ENCODE measurements around the gene ROBO3.

The ROBO3 gene

DNA sequence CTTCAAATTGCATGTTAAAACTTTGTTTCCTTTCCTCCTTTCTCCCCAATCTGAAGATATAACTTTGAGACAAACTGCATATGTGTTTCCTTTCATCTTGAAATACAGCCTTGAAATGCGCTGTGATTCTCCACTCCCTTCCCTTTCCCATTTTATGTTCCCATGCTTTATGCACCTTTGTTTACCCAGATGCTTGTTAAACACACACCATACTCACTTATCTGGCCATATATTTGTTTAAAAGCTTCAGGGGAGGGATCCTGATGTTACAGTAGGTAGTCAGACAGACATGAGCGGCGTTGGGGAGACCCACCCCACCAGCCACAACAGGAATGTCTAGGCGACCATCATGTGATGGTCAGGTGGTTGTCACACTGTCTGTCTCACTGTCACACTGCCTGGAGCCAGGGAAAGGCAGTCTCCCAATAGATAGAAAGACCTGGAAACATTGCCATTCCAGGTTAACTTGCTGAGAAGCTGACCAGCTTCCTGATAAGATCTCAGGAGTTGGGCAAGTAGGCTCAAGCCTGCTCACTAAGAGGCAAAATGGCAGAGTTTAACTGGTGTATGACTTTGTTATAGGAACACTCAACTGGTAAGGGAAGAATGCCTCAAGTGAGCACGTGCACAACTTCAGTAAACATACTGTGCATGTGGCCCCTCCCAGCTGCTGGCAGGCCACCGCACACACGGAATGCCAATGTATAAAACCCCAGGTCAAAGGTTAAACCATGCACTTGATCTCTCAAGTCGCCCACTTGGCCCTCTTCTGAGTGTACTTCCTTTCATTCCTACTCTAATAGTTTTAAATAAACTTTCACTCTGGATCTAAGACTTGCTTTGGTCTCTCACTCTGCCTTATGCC lies 41.5 kb upstream of the ROBO3 start:
- no peaks in the 10 kb centered on the region for H3K36me3 ChIP-seq (ENCODE audit: insufficient read depth, low read length)
- no peak overlapping the region for H3K9ac ChIP-seq (ENCODE audit: low read length)
- H4K20me1 ChIP-seq (ENCODE audit: insufficient read depth, low read length), result no peaks in the 10 kb centered on the region
- TF ChIP-seq EZH2 (IDR thresholded peaks at IDR 0.05; ENCODE audit: borderline replicate concordance, low read length), result no peak
- TF ChIP-seq, protein P1, sequence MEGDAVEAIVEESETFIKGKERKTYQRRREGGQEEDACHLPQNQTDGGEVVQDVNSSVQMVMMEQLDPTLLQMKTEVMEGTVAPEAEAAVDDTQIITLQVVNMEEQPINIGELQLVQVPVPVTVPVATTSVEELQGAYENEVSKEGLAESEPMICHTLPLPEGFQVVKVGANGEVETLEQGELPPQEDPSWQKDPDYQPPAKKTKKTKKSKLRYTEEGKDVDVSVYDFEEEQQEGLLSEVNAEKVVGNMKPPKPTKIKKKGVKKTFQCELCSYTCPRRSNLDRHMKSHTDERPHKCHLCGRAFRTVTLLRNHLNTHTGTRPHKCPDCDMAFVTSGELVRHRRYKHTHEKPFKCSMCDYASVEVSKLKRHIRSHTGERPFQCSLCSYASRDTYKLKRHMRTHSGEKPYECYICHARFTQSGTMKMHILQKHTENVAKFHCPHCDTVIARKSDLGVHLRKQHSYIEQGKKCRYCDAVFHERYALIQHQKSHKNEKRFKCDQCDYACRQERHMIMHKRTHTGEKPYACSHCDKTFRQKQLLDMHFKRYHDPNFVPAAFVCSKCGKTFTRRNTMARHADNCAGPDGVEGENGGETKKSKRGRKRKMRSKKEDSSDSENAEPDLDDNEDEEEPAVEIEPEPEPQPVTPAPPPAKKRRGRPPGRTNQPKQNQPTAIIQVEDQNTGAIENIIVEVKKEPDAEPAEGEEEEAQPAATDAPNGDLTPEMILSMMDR (IDR thresholded peaks at IDR 0.05; ENCODE audit: low read length), result no peak
- no peaks in the 10 kb centered on the region for H3F3A ChIP-seq (ENCODE audit: insufficient read depth, low read length)
- no peaks in the 10 kb centered on the region for H3K9me2 ChIP-seq (ENCODE audit: low read depth, low read length)
- no peak overlapping the region for H3K4me3 ChIP-seq (ENCODE audit: low read depth, low read length, poor library complexity, severe bottlenecking)
- H3K4me2 ChIP-seq (ENCODE audit: low read length), result no peak overlapping the region
- H3K27me3 ChIP-seq (ENCODE audit: insufficient read depth, low read length), result no peaks in the 10 kb centered on the region
- no peaks in the 10 kb centered on the region for H3K4me1 ChIP-seq (ENCODE audit: insufficient read depth, low read length, severe bottlenecking)
- H3K27ac ChIP-seq (ENCODE audit: low read depth, low read length, poor library complexity, severe bottlenecking), result no peak overlapping the region
- no peaks in the 10 kb centered on the region for H3K9me3 ChIP-seq (ENCODE audit: low read length)
- H2AFZ ChIP-seq (ENCODE audit: low read length), result no peak overlapping the region
- no peaks in the 10 kb centered on the region for H3K79me2 ChIP-seq (ENCODE audit: insufficient read depth, low read length)

DNA sequence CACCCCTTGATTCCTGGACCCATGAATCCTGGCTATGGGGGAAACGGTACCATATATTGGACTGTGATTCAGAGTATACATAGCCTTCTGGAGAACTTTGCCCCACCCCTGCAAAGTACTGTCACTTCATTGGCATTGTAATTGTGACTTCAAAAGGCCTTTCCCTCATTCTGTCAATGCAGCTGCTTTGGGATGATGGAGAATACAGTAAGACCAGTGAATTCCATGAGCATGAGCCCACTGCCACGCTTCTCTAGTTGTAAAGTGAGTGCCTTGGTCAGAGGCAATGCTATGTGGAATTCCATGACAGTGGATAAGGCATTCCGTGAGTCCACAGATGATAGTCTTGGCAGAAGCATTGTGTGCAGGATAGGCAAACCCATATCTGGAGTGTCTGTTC lies 39.4 kb upstream of the ROBO3 start:
- H3K4me1 ChIP-seq (ENCODE audit: insufficient read depth, low read length, severe bottlenecking), result no peaks in the 10 kb centered on the region
- H3K9ac ChIP-seq (ENCODE audit: low read length), result no peak overlapping the region
- no peak overlapping the region for H3K27ac ChIP-seq (ENCODE audit: low read depth, low read length, poor library complexity, severe bottlenecking)
- no peaks in the 10 kb centered on the region for H3K79me2 ChIP-seq (ENCODE audit: insufficient read depth, low read length)
- no peaks in the 10 kb centered on the region for H3K9me3 ChIP-seq (ENCODE audit: low read length)
- no peaks in the 10 kb centered on the region for H3K36me3 ChIP-seq (ENCODE audit: insufficient read depth, low read length)
- H3K4me3 ChIP-seq (ENCODE audit: low read depth, low read length, poor library complexity, severe bottlenecking), result no peak overlapping the region
- H3K9me2 ChIP-seq (ENCODE audit: low read depth, low read length), result no peaks in the 10 kb centered on the region
- no peak overlapping the region for H3K4me2 ChIP-seq (ENCODE audit: low read length)
- no peak overlapping the region for H2AFZ ChIP-seq (ENCODE audit: low read length)
- H3K27me3 ChIP-seq (ENCODE audit: insufficient read depth, low read length), result no peaks in the 10 kb centered on the region
- H3F3A ChIP-seq (ENCODE audit: insufficient read depth, low read length), result no peaks in the 10 kb centered on the region
- TF ChIP-seq EZH2 (IDR thresholded peaks at IDR 0.05; ENCODE audit: borderline replicate concordance, low read length), result no peak
- TF ChIP-seq, protein P1 (IDR thresholded peaks at IDR 0.05; ENCODE audit: low read length), result no peak
- H4K20me1 ChIP-seq (ENCODE audit: insufficient read depth, low read length), result no peaks in the 10 kb centered on the region

DNA sequence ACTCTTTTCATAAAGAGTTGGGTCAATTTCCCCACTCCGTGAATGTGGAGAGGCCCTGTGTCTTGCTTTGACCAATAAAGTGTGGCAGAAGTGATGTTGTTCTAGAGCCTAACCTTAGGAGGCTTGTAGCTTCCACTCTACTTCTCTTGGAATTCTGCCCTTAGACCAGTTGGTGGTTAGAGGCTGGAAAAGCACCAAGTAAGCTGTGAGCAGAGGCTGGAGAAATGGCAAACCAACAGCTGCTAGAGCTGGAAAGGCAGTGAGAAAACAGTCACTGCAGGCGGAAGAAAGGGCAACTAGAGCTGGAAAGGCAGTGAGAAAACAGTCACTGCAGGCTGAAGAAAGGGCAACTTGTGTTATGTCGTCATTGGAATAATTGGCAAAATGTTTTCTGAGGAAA lies 35.2 kb upstream of the ROBO3 start:
- Histone ChIP-seq H3K9ac (ENCODE audit: low read length) (no peak overlapping the region), H3K27me3 (ENCODE audit: insufficient read depth, low read length) (no peaks in the 10 kb centered on the region), H3K4me1 (ENCODE audit: insufficient read depth, low read length, severe bottlenecking) (no peaks in the 10 kb centered on the region), H3K4me2 (ENCODE audit: low read length) (no peak overlapping the region), H3K36me3 (ENCODE audit: insufficient read depth, low read length) (no peaks in the 10 kb centered on the region), H3F3A (ENCODE audit: insufficient read depth, low read length) (no peaks in the 10 kb centered on the region), H4K20me1 (ENCODE audit: insufficient read depth, low read length) (no peaks in the 10 kb centered on the region), H3K27ac (ENCODE audit: low read depth, low read length, poor library complexity, severe bottlenecking) (no peak overlapping the region), H3K79me2 (ENCODE audit: insufficient read depth, low read length) (no peaks in the 10 kb centered on the region), H2AFZ (ENCODE audit: low read length) (no peak overlapping the region), H3K9me3 (ENCODE audit: low read length) (no peaks in the 10 kb centered on the region), H3K4me3 (ENCODE audit: low read depth, low read length, poor library complexity, severe bottlenecking) (no peak overlapping the region), H3K9me2 (ENCODE audit: low read depth, low read length) (no peaks in the 10 kb centered on the region)
- TF ChIP-seq, protein P1 (IDR thresholded peaks at IDR 0.05; ENCODE audit: low read length), result no peak
- TF ChIP-seq EZH2 (IDR thresholded peaks at IDR 0.05; ENCODE audit: borderline replicate concordance, low read length), result no peak

Data from OCI-LY1 (cell line).